HepG2 (cell line): Measurements from ENCODE around the gene H2AZ1. TPM values are rescaled to one million over a fixed set of nuclear protein-coding genes. Genes with fewer than 3 reads are reported as not detected.

ENCODE experiments used
- ATAC-seq: fragments of 200-7000 bp; cut with Tn5 transposase; 3 replicates; pipeline ENCODE4 v1.9.1; 2020; ENCODE audit warnings: mild to moderate bottlenecking, moderate library complexity
- BruUV-seq: library from RNA; stranded (reverse); fragments of 400-500 nt; replicated peaks from 2 replicates; lab custom pipeline; 2021; lab: Mats Ljungman, UMichigan
- CTCF ChIA-PET: fragments of 300-600 bp; formaldehyde crosslinking; extraction: SDS; loops from one replicate; lab custom pipeline; 2021; ENCODE audit warnings: low total read pairs, inconsistent platforms, low intra/inter-chr PET ratio; lab: Yijun Ruan, JAX
- POLR2A ChIA-PET: fragments of 350-600 bp; sonication (Branson Sonifier 250); formaldehyde crosslinking; loops from one replicate; lab custom pipeline; 2020; ENCODE audit warnings: antibody characterized with exemption, inconsistent platforms; lab: Yijun Ruan, JAX
- DNase-seq: peaks from one replicate; pipeline ENCODE4 v3.0.0-alpha.2; 2015; ENCODE audit warnings: low spot score
- FAIRE-seq: peaks from 3 replicates; lab custom pipeline; 2011; peaks lifted over from hg19 to GRCh38; lab: Jason Lieb, UNC
- H2AFZ ChIP-seq: one replicate; pipeline ENCODE4 v1.6.1; 2011; ENCODE audit warnings: low read length, inconsistent platforms
- H3K27ac ChIP-seq: fragments of 300-600 bp; 3 replicates; pipeline ENCODE4 v1.8.0; 2011; ENCODE audit warnings: mixed run types, mild to moderate bottlenecking, mixed read lengths, low read length, inconsistent platforms; ENCODE audit not compliant: insufficient read depth; ENCODE audit errors: extremely low read length
- H3K27me3 ChIP-seq, 2 experiments: fragments of 200-600 bp in 1 of 2; 2 replicates in 1 of 2; 3 replicates in 1 of 2; pipeline versions ENCODE4 v1.6.0 to v1.8.0; 2011; ENCODE audit warnings: low read length in 2 of 2, mild to moderate bottlenecking in 2 of 2, moderate library complexity in 2 of 2, inconsistent platforms in 1 of 2; ENCODE audit not compliant: insufficient read depth in 2 of 2, control insufficient read depth in 1 of 2
- H3K36me3 ChIP-seq, 2 experiments: fragments of 200-600 bp in 1 of 2; replicated peaks in 1 of 2; 2 replicates in 1 of 2; 3 replicates in 1 of 2; pipeline versions ENCODE4 v1.5.1 to v1.8.0; 2011; ENCODE audit warnings: low read length in 2 of 2, inconsistent platforms in 1 of 2; ENCODE audit not compliant: insufficient read depth in 2 of 2, control insufficient read depth in 1 of 2
- H3K4me1 ChIP-seq: 2 replicates; pipeline ENCODE4 v1.5.1; 2012; ENCODE audit warnings: low read length, inconsistent platforms; ENCODE audit not compliant: insufficient read depth
- H3K4me2 ChIP-seq: 2 replicates; pipeline ENCODE4 v1.6.0; 2011; ENCODE audit warnings: low read depth, low read length, inconsistent platforms
- H3K4me3 ChIP-seq, 3 experiments: fragments of 200-600 bp in 1 of 3; sonication (generic), shearing (Covaris generic) in 1 of 3; replicated peaks in 1 of 3; 2 replicates each; pipeline ENCODE4 v1.5.1; 2011 to 2016; ENCODE audit warnings: low read length in 3 of 3, inconsistent platforms in 2 of 3, low read depth in 2 of 3, mild to moderate bottlenecking in 2 of 3, control low read depth in 1 of 3, mixed read lengths in 1 of 3; ENCODE audit not compliant: insufficient read depth in 1 of 3
- H3K79me2 ChIP-seq: one replicate; pipeline ENCODE4 v1.6.1; 2011; ENCODE audit warnings: low read length, inconsistent platforms; ENCODE audit not compliant: insufficient read depth
- H3K9ac ChIP-seq: 2 replicates; pipeline ENCODE4 v1.6.0; 2011; ENCODE audit warnings: mild to moderate bottlenecking, low read depth, low read length, inconsistent platforms; ENCODE audit not compliant: insufficient read depth
- H3K9me3 ChIP-seq: 2 replicates; pipeline ENCODE4 v1.5.1; 2012; ENCODE audit warnings: mild to moderate bottlenecking, low read length
- H4K20me1 ChIP-seq: 2 replicates; pipeline ENCODE4 v1.6.0; 2011; ENCODE audit warnings: inconsistent platforms, mild to moderate bottlenecking, low read length, moderate library complexity; ENCODE audit not compliant: insufficient read depth
- ETV6 ChIP-seq: sonication (generic); formaldehyde crosslinking; conservative IDR thresholded peaks from 2 replicates; pipeline ENCODE4 v1.4.0; 2020; ENCODE audit warnings: missing genetic modification reagents
- JUN ChIP-seq: sonication (generic); formaldehyde crosslinking; IDR thresholded peaks from 2 replicates; pipeline ENCODE4 v1.4.0; 2020; ENCODE audit warnings: mild to moderate bottlenecking, missing genetic modification reagents
- NR3C1 ChIP-seq: sonication (generic); formaldehyde crosslinking; IDR thresholded peaks from 2 replicates; pipeline ENCODE4 v1.4.0; 2020; ENCODE audit warnings: missing genetic modification reagents
- PAWR ChIP-seq: sonication (generic); formaldehyde crosslinking; IDR thresholded peaks from 2 replicates; pipeline ENCODE4 v1.4.0; 2020; ENCODE audit warnings: missing genetic modification reagents, mild to moderate bottlenecking, borderline replicate concordance
- PHF8 ChIP-seq: sonication (generic); formaldehyde crosslinking; IDR thresholded peaks from 2 replicates; pipeline ENCODE4 v1.5.0; 2020; ENCODE audit warnings: missing genetic modification reagents
- ZFP37 ChIP-seq: sonication (generic); formaldehyde crosslinking; IDR thresholded peaks from 2 replicates; pipeline ENCODE4 v1.4.0; 2020; ENCODE audit warnings: missing genetic modification reagents, borderline replicate concordance
- ZKSCAN8 ChIP-seq: IDR thresholded peaks from 2 replicates; pipeline ENCODE4 v1.6.1; 2016; ENCODE audit warnings: borderline replicate concordance, missing genetic modification reagents, missing compliant biosample characterization
- ZNF142 ChIP-seq: sonication (generic); formaldehyde crosslinking; IDR thresholded peaks from 2 replicates; pipeline ENCODE4 v1.4.0; 2020; ENCODE audit warnings: missing genetic modification reagents
- ZNF598 ChIP-seq: sonication (generic); formaldehyde crosslinking; IDR thresholded peaks from 2 replicates; pipeline ENCODE4 v1.5.1; 2020; ENCODE audit warnings: mild to moderate bottlenecking, missing genetic modification reagents, borderline replicate concordance
- ZNF660 ChIP-seq: sonication (generic); formaldehyde crosslinking; IDR thresholded peaks from 2 replicates; pipeline ENCODE4 v1.5.1; 2020; ENCODE audit warnings: mild to moderate bottlenecking, low read depth, missing genetic modification reagents, borderline replicate concordance
- ZNF841 ChIP-seq: sonication (generic); formaldehyde crosslinking; IDR thresholded peaks from 2 replicates; pipeline ENCODE4 v1.8.1; 2023; ENCODE audit warnings: missing genetic modification reagents, borderline replicate concordance
- ZSCAN31 ChIP-seq: sonication (generic); formaldehyde crosslinking; IDR thresholded peaks from 2 replicates; pipeline ENCODE4 v1.5.0; 2020; ENCODE audit warnings: low read depth, mild to moderate bottlenecking, missing genetic modification reagents
- WGBS: methylation state at CpG from one replicate; pipeline ENCODE4 v1.1.6; 2017; ENCODE audit warnings: low lambda C conversion rate; 5-methylcytosine and 5-hydroxymethylcytosine counted together
- in situ Hi-C: cut with HindIII; loops from 2 replicates; pipeline ENCODE4 v1.10.0; 2017; ENCODE audit warnings: low pct_unique_long_range_greater_than_20kb; ENCODE audit not compliant: extremely low pct_ligation_motif_present
- intact Hi-C: fragments of 100-400 bp; cut with micrococcal nuclease; formaldehyde crosslinking; loops from one replicate; pipeline ENCODE4 v1.10.0; 2022; ENCODE audit not compliant: unreplicated experiment
- polyA plus RNA-seq, 8 experiments: library from polyadenylated mRNA; depleted of rRNA in 3 of 8; stranded (reverse) in 7 of 8; unstranded in 1 of 8; fragments of >200 nt; fragmentation: Illumina TruSeq in 4 of 8; extraction: Trizol in 4 of 8; gene quantifications; 2 replicates each; pipeline versions ENCODE4 v1.2.1 to v1.2.3, GENCODE V29; 2011 to 2016; ENCODE audit warnings: low read depth in 4 of 8, missing spikeins in 1 of 8, mixed read lengths in 1 of 8; ENCODE audit not compliant: insufficient read depth in 1 of 8
- total RNA-seq, 5 experiments: library from RNA; depleted of rRNA; stranded (reverse); fragments of >200 nt; fragmentation: Illumina TruSeq; extraction: Trizol; gene quantifications; 2 replicates each; pipeline ENCODE4 v1.2.3, GENCODE V29; 2016; ENCODE audit warnings: low read depth in 1 of 5

Gene H2AZ1
- total and polyA plus RNA-seq, 2 of the 13 experiments (the other 11 are each of a cell fraction or from before 2014, with no cell fraction given) = 301 to 574 TPM

DNA sequence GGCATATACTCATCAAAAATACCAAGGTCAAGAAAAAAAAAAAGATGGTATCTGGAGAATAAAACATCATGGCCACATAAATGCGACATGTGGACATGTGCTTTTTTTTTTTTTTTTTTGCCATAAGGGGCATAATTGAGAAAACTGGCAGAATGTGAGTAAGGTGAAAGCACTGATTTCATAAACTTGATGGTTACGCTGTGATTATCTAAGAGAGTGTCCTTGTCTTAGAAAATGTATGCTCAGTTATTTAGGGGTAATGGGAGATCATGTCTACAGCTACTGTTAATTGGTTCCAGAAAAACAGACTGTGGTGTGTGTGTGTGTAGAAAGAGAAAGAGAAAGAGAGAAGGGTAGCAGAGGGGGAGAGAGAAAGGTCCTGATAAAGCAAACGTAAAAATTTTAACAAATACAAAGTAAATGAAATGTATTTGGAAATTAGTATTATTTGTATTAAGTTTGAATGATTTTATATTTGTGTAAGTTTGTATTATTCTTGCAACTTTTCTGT, 11.8 kb downstream of the H2AZ1 start:
- Histone ChIP-seq H3K4me3 (no peak overlapping the region), H3K4me1 (peaks cover 8% of the 10 kb centered on the region), H3K9me3 (peaks cover 18% of the 10 kb centered on the region), H3K27me3 (no peaks in the 10 kb centered on the region), H4K20me1 (no peaks in the 10 kb centered on the region; the same call in 1 of the 2 replicates), H3K79me2 (peaks cover 48% of the 10 kb centered on the region), H2AFZ (no peak overlapping the region), H3K27ac (no peak overlapping the region), H3K36me3 (0 out of 5 replicates have a peak, but pooled peaks cover 0 to 1% of the 10 kb centered on the region in 2 experiments), H3K9ac (no peak overlapping the region), H3K4me2 (no peak overlapping the region)
- intact Hi-C loops (no loop called here), in situ Hi-C loops (no loop called here)
- FAIRE-seq (no peak), DNase-seq (no peak), ATAC-seq (no peak)
- no peak for TF ChIP-seq PHF8 (CRISPR knock-in tag)
- WGBS = 97% methylated on average over 3 of the region's 3 CpGs
- BruUV-seq = no TSS peak
- CTCF ChIA-PET = no interaction called here
- POLR2A ChIA-PET = no interaction called here

DNA sequence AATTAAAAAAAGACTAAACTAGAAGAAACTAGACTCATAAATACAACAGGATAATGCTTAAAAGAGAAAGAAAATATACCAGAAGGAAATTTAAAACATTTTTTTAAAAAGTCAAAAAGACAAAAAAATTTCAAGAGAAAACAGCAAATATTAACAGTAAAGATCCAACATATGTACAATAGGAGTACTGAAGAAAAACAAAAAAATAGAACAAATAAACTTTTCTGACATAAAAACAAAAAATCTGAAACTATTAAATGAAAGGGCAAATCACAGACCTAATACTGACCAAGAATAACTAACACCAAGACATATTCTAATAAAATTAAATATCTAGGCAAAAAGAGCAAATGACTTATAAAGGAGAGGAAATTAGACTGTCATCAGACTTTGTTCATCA, 15.2 kb downstream of the H2AZ1 start:
- in situ Hi-C loops = no loop called here
- POLR2A ChIA-PET = no interaction called here
- TF ChIP-seq ZNF841 (CRISPR knock-in tag) (no peak), ZSCAN31 (CRISPR knock-in tag) (no peak), PAWR (CRISPR knock-in tag) (no peak), ZFP37 (no peak), ZKSCAN8 (CRISPR knock-in tag) (no peak), NR3C1 (CRISPR knock-in tag) (no peak), ZNF598 (CRISPR knock-in tag) (no peak), ZNF142 (CRISPR knock-in tag) (no peak), ZNF660 (CRISPR knock-in tag) (no peak), ETV6 (CRISPR knock-in tag) (no peak), JUN (CRISPR knock-in tag) (no peak)

More for the DNA sequence above, 15.2 kb downstream of the H2AZ1 start:
- Histone ChIP-seq H2AFZ (no peak overlapping the region), H3K36me3 (peaks cover 1 to 5% of the 10 kb centered on the region in 2 experiments; a peak in 2 of 5 replicates), H3K4me2 (no peak overlapping the region), H3K79me2 (peaks cover 46% of the 10 kb centered on the region), H3K27me3 (no peaks in the 10 kb centered on the region), H3K9me3 (peaks cover 18% of the 10 kb centered on the region), H4K20me1 (no peaks in the 10 kb centered on the region; the same call in 1 of the 2 replicates), H3K4me1 (no peaks in the 10 kb centered on the region), H3K9ac (no peak overlapping the region), H3K27ac (no peak overlapping the region), H3K4me3 (no peak overlapping the region)
- CTCF ChIA-PET = no interaction called here
- FAIRE-seq = no peak
- DNase-seq = no peak
- intact Hi-C loops = no loop called here
- ATAC-seq = no peak
- no TSS peak for BruUV-seq
